IPS-20b (cell line): ENCODE measurements around the gene GIPR.
"Not testable (repeated sequence)": the region's sequence is repeated elsewhere in the genome, so short reads cannot be mapped to it uniquely, and the experiment has no call there.

Source experiments
- H3K27ac ChIP-seq: one replicate; pipeline ENCODE4 v1.5.1; 2013; ENCODE audit warnings: low read length
- H3K27me3 ChIP-seq: 2 replicates; pipeline ENCODE4 v1.6.1; 2013; ENCODE audit warnings: mild to moderate bottlenecking, low read length, inconsistent platforms; ENCODE audit not compliant: insufficient read depth
- H3K36me3 ChIP-seq: 2 replicates; pipeline ENCODE4 v1.6.1; 2013; ENCODE audit warnings: low read depth, mild to moderate bottlenecking, inconsistent platforms, low read length, moderate library complexity; ENCODE audit not compliant: insufficient read depth
- H3K4me1 ChIP-seq: 2 replicates; pipeline ENCODE4 v1.6.1; 2013; ENCODE audit warnings: mild to moderate bottlenecking, control low read depth, inconsistent platforms, low read length, moderate library complexity; ENCODE audit not compliant: insufficient read depth
- H3K4me3 ChIP-seq: 2 replicates; pipeline ENCODE4 v1.5.1; 2013; ENCODE audit warnings: mild to moderate bottlenecking, low read length, inconsistent platforms
- H3K9ac ChIP-seq: 2 replicates; pipeline ENCODE4 v1.6.1; 2013; ENCODE audit warnings: low read depth, mild to moderate bottlenecking, inconsistent platforms, low read length, moderate library complexity
- H3K9me3 ChIP-seq: 2 replicates; pipeline ENCODE4 v1.6.1; 2013; ENCODE audit warnings: mild to moderate bottlenecking, low read depth, low read length, inconsistent platforms; ENCODE audit not compliant: insufficient read depth

Gene GIPR

GRCh38 chr19:45667620-45668341 is at the start of gene GIPR:
Gene GIPR (plus strand): TSS chr19:45668221. CDS start chr19:45669521, 1,300 bp downstream.
- Histone ChIP-seq H3K27me3 (peaks cover 45% of the 10 kb centered on the region), H3K4me1 (peaks cover 10% of the 10 kb centered on the region; the same call in 1 of the 2 replicates), H3K9me3 (no peaks in the 10 kb centered on the region), H3K9ac (no peak within 1 kb of the TSS), H3K27ac (no peak within 1 kb of the TSS), H3K4me3 (peak within 1 kb of the TSS; percentile 66), H3K36me3 (no peaks in the 10 kb centered on the region)

GRCh38 chr19:45621389-45621788 is 46.6 kb upstream of the GIPR start:
- no peak overlapping the region for H3K4me3 ChIP-seq
- H3K9ac ChIP-seq = no peak overlapping the region
- H3K27ac ChIP-seq = no peak overlapping the region
- H3K36me3 ChIP-seq = peaks cover 3% of the 10 kb centered on the region; the same call in 1 of the 2 replicates
- H3K9me3 ChIP-seq = no peaks in the 10 kb centered on the region
- H3K27me3 ChIP-seq = no peaks in the 10 kb centered on the region
- no peaks in the 10 kb centered on the region for H3K4me1 ChIP-seq

- no peak overlapping the region for H3K27ac ChIP-seq
- no peaks in the 10 kb centered on the region for H3K9me3 ChIP-seq
- no peak overlapping the region for H3K4me3 ChIP-seq
- no peaks in the 10 kb centered on the region for H3K4me1 ChIP-seq
- peaks cover 3% of the 10 kb centered on the region; the same call in 1 of the 2 replicates for H3K36me3 ChIP-seq
- no peaks in the 10 kb centered on the region for H3K27me3 ChIP-seq
- H3K9ac ChIP-seq = no peak overlapping the region
Observed at GRCh38 chr19:45621976-45622503, 46.0 kb upstream of the GIPR start.

- no peak overlapping the region for H3K4me3 ChIP-seq
- no peak overlapping the region for H3K27ac ChIP-seq
- H3K27me3 ChIP-seq = no peaks in the 10 kb centered on the region
- H3K4me1 ChIP-seq = no peaks in the 10 kb centered on the region
- H3K9me3 ChIP-seq = no peaks in the 10 kb centered on the region
- H3K36me3 ChIP-seq = peaks cover 3% of the 10 kb centered on the region; the same call in 1 of the 2 replicates
- no peak overlapping the region for H3K9ac ChIP-seq
Observed at GRCh38 chr19:45623984-45624383, 44.0 kb upstream of the GIPR start.

GRCh38 chr19:45628219-45628618 is 39.8 kb upstream of the GIPR start:
- not testable (repeated sequence) for H3K9ac ChIP-seq, H3K36me3 ChIP-seq, H3K27me3 ChIP-seq, H3K27ac ChIP-seq, H3K9me3 ChIP-seq, H3K4me3 ChIP-seq
- H3K4me1 ChIP-seq = peaks cover 11% of the 10 kb centered on the region

GRCh38 chr19:45629704-45630103 is 38.3 kb upstream of the GIPR start:
- Histone ChIP-seq H3K4me1 (peaks cover 11% of the 10 kb centered on the region), H3K4me3 (no peak overlapping the region), H3K36me3 (no peaks in the 10 kb centered on the region), H3K9ac (no peak overlapping the region), H3K9me3 (no peaks in the 10 kb centered on the region), H3K27me3 (no peaks in the 10 kb centered on the region), H3K27ac (no peak overlapping the region)

- no peak overlapping the region for H3K4me3 ChIP-seq
- H3K4me1 ChIP-seq = peaks cover 11% of the 10 kb centered on the region
- no peak overlapping the region for H3K27ac ChIP-seq
- no peaks in the 10 kb centered on the region for H3K27me3 ChIP-seq
- no peaks in the 10 kb centered on the region for H3K9me3 ChIP-seq
- H3K9ac ChIP-seq = no peak overlapping the region
- no peaks in the 10 kb centered on the region for H3K36me3 ChIP-seq
Observed at GRCh38 chr19:45630463-45630862, 37.6 kb upstream of the GIPR start.

GRCh38 chr19:45632468-45633196 is 35.4 kb upstream of the GIPR start:
- H3K9ac ChIP-seq = peak overlapping the region; percentile 66; the same call in 1 of the 2 replicates
- H3K27me3 ChIP-seq = no peaks in the 10 kb centered on the region
- no peak overlapping the region for H3K27ac ChIP-seq
- H3K4me1 ChIP-seq = peaks cover 11% of the 10 kb centered on the region
- no peaks in the 10 kb centered on the region for H3K9me3 ChIP-seq
- H3K36me3 ChIP-seq = no peaks in the 10 kb centered on the region
- H3K4me3 ChIP-seq = peak overlapping the region; percentile 55

- no peaks in the 10 kb centered on the region for H3K27me3 ChIP-seq
- no peaks in the 10 kb centered on the region for H3K9me3 ChIP-seq
- peaks cover 15% of the 10 kb centered on the region for H3K4me1 ChIP-seq
- no peak overlapping the region for H3K9ac ChIP-seq
- H3K36me3 ChIP-seq = no peaks in the 10 kb centered on the region
- no peak overlapping the region for H3K27ac ChIP-seq
- H3K4me3 ChIP-seq = no peak overlapping the region
Observed at GRCh38 chr19:45636275-45636674, 31.7 kb upstream of the GIPR start.

- Histone ChIP-seq H3K9me3 (no peaks in the 10 kb centered on the region), H3K27me3 (peaks cover 6% of the 10 kb centered on the region; the same call in 1 of the 2 replicates), H3K36me3 (no peaks in the 10 kb centered on the region), H3K9ac (no peak overlapping the region), H3K27ac (no peak overlapping the region), H3K4me3 (no peak overlapping the region), H3K4me1 (peaks cover 15% of the 10 kb centered on the region)
Observed at GRCh38 chr19:45636902-45637301, 31.1 kb upstream of the GIPR start.

- H3K27me3 ChIP-seq = peaks cover 6% of the 10 kb centered on the region; the same call in 1 of the 2 replicates
- H3K27ac ChIP-seq = no peak overlapping the region
- peaks cover 8% of the 10 kb centered on the region for H3K4me1 ChIP-seq
- no peaks in the 10 kb centered on the region for H3K36me3 ChIP-seq
- H3K9me3 ChIP-seq = no peaks in the 10 kb centered on the region
- H3K4me3 ChIP-seq = peak overlapping the region; percentile 77
- H3K9ac ChIP-seq = peak overlapping the region; percentile 50; the same call in 1 of the 2 replicates
Observed at GRCh38 chr19:45637890-45638667, 29.9 kb upstream of the GIPR start.
